NCI-H82 treated with DMSO at 0.1 percent for 48 hours (cell line): ENCODE data around the gene NUS1.
"Not testable (repeated sequence)": the region's sequence is repeated elsewhere in the genome, so short reads cannot be mapped to it uniquely, and the experiment has no call there.

Experiments
- DNase-seq: peaks from one replicate; lab custom pipeline; 2025; ENCODE audit not compliant: unreplicated experiment; lab: John Stamatoyannopoulos, UW

NUS1 gene

GRCh38 chr6:117706936-117707509 is 31.8 kb downstream of the NUS1 start:
- not testable (repeated sequence) for DNase-seq

GRCh38 chr6:117711369-117711768 is 36.1 kb downstream of the NUS1 start:
- DNase-seq: no peak

GRCh38 chr6:117718895-117719294 is 43.6 kb downstream of the NUS1 start:
- DNase-seq: no peak

DNA sequence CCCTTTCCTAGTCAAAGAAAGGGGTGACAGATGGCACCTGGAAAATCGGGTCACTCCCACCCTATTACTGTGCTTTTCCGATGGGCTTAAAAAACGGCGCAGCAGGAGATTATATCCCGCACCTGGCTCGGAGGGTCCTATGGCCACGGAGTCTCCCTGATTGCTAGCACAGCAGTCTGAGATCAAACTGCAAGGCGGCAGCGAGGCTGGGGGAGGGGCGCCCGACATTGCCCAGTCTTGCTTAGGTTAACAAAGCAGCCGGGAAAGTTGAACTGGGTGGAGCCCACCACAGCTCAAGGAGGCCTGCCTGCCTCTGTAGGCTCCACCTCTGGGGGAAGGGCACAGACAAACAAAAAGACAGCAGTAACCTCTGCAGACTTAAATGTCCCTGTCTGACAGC is 46.3 kb downstream of the NUS1 start:
- not testable (repeated sequence) for DNase-seq

DNA sequence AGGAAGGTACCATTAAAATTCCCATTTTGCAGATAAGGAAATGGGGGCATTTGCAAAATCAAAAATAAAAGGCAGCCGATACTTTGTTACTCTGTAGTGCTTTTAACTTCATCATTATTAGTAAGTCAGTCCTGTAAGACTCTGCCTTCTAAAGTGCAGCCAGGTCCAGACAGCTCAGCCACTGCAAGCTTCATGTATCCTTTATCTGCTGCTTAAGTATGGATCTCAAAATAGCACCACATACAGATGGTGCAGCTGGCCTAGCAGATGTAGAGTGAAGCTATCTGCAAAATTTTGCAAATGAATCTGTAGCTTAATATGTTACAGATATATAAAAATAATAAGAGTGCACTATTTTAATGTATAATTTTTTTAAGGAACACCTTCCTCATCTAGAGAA is 53.4 kb downstream of the NUS1 start:
- no peak for DNase-seq

- no peak for DNase-seq
Observed at GRCh38 chr6:117729613-117730012, 54.3 kb downstream of the NUS1 start.

DNA sequence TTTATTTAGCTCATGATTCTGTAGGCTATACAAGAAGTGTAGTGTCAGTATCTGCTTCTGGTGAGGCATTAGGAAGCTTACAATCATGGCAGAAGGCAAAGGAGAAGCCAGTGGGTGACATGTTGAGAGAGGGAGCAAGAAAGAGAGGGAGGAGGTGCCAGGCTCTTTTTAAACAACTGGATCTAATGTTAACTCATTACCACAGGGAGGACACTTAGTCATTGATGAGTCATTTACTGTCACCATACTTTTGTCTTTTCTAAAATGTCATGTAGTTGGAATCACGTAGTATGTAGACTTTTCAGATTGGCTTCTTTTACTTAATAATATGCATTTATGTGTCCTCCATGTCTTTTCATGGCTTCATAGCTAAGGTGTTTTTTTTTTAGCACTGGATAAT is 58.1 kb downstream of the NUS1 start:
- no peak for DNase-seq

- no peak for DNase-seq
Observed at GRCh38 chr6:117739869-117740268, 64.6 kb downstream of the NUS1 start.

GRCh38 chr6:117740605-117741004 is 65.3 kb downstream of the NUS1 start:
- no peak for DNase-seq

DNA sequence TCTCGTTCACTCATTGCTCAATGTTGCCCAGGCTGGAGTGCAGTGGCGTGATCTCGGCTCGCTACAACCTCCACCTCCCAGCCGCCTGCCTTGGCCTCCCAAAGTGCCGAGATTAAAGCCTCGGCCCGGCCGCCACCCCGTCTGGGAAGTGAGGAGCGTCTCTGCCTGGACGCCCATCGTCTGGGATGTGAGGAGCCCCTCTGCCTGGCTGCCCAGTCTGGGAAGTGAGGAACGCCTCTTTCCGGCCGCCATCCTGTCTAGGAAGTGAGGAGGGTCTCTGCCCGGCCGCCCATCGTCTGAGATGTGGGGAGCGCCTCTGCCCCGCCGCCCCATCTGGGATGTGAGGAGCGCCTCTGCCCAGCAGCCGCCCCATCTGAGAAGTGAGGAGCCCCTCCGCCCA is 75.4 kb downstream of the NUS1 start:
- not testable (repeated sequence) for DNase-seq
